Tongue (tissue), 2 donors: Measurements from ENCODE around the gene FSTL4. TPM values are rescaled to one million over a fixed set of nuclear protein-coding genes. Genes with fewer than 3 reads are reported as not detected.

ENCODE experiments used
- DNase-seq: peaks from one replicate; pipeline ENCODE4 v3.0.0-alpha.2; 2015
- total RNA-seq: library from RNA; depleted of rRNA; stranded (reverse); fragments of >200 nt; gene quantifications from one replicate; pipeline ENCODE4 v1.2.3, GENCODE V29; 2014

Gene FSTL4
- total RNA-seq, 1 donor from 2014 or later = 0.51 TPM

GRCh38 chr5:133338504-133339355, 273.6 kb downstream of the FSTL4 start:
- no peak for DNase-seq

DNA sequence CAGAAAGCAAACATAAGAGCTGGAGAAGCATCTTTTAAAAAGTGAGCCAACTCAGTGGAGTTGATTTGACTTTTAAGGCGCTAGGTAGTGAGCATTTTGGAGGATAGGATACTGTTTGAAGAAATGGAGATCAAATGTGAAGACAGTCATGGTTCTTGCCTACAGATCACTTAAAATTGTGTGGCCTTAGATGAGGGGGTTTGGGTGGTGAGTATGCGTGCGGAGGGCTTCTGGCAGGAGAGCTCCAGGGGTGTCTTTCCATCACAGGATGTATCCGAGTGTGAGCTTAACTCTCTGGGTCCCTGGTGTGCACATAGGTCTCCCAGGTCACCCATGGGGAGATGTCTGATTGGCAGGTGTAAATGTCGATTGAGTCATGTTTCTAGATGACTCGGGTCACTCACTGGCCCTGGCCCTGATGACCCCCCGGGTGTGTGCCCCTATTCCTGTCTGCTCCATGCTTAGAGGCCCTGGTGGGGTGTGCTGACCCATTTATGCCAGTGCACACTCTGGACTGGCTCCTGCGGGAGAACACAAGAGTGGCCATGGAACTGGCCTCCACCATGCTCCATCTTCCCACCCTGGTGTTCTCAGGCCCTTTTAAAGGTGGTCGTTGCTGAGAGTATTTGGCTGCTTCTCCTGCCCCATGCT, 274.4 kb downstream of the FSTL4 start:
- DNase-seq = no peak

DNA sequence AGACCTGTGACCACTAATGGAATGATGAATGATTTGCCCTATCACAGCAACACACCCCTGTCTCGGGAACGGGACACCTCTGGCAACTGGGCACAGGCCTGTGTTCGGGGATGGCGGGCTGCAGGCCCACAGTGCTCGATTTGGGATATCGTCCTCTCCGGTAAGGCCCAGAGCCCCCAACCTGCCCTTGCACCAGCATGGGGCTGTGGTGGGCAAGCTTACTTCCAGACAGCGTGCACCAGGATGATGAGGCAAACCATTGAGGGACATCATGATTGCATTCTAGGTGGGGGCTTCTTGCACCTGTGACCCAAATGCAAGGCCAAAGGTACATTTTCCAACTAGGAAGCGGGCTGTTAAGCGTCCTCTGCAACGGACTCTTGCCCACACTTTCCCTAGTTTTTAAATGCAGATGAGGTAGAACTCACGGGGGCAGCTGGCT, 275.4 kb downstream of the FSTL4 start:
- no peak for DNase-seq

DNA sequence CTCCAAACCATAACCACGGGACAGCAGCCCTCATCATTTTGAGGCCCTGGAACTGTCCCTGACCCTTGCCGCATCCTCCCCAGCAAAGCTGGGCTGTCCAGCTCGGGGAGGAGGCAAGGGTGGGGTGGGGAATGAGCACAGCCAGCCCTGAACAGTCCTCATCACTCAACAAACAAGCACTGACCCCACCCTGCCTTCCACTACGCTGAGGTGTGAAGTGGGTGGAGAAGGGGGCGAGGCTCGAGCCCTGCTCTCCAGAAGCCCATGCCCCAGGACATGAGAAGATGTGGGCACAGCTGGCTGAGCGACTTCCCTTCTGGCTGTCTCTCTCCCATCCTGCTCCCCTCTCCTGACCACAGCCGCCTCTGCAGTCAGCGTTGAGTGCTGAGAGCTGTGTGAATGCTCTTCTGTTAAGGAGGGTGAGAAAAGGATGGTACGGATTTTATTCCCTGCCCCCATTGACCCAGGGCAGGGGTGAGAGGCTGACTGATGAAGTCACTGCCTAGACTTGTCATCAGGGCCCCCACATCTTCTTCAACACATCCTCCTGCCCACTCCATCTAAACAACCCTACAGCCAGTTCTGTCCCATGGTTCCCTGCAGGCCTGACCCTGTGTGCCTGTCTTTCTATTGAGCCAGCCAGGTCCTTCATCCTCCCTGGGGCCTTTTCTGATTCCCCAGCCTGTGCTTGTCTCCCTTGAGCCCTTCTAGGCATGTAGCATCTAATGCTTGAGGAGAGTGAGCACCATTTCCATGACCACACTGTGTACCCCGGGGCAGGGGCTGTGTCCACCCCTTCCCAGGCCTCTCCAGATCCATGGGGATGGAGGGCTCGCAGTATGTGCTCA, 276.0 kb downstream of the FSTL4 start:
- DNase-seq = no peak

GRCh38 chr5:133334796-133335639, 277.3 kb downstream of the FSTL4 start:
- no peak for DNase-seq

GRCh38 chr5:133333326-133334150, 278.8 kb downstream of the FSTL4 start:
- DNase-seq = no peak

DNA sequence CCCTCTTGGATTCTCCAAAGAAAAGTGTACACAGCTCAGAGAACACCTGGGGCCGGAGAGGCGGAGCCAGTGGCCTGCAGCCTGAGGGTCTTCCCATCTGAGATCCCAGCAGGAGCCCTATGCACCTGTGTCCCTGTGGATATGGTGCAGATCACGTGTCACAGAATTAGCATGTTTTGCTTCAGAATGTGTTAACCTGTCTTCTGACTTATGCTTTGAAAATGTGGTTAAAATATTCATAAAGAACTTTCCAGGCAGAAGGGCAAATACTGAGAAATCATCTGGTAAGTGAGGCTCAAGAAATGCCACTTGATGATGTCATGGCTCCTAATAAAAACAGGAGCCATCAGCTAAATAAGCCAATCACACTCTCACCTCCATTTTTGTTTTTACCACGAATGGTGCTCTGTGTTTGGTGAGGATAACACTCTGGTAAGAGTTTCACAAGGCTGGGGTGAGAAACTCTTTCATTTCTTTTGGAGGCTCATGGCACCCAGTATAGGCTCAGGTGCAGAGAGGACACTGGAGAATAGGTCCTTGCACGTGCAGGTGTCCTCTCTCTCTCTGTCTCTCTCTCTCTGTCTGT, 279.8 kb downstream of the FSTL4 start:
- DNase-seq = no peak

DNA sequence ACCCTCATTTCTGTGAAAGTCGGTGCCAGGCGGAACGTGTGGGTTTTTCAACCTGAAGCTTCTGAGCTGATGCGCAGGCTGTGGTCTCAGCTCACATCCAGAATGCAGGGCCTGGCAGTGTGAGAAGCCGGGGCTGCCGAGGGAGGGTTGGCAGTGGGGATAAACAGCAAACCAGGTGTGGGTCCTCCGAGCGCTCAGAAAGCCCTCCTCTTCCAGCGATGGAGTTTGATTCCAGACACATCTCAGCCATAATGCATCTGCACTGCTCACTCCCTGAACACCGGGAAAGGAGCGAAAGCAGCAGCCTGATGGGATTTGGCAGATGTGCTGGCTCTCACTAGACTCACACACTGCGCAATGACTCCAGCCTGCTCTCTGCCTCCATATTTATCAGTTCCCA, 280.4 kb downstream of the FSTL4 start:
- DNase-seq = peak; percentile 46

- no peak for DNase-seq
Observed at GRCh38 chr5:133330956-133331355, 281.4 kb downstream of the FSTL4 start.

DNA sequence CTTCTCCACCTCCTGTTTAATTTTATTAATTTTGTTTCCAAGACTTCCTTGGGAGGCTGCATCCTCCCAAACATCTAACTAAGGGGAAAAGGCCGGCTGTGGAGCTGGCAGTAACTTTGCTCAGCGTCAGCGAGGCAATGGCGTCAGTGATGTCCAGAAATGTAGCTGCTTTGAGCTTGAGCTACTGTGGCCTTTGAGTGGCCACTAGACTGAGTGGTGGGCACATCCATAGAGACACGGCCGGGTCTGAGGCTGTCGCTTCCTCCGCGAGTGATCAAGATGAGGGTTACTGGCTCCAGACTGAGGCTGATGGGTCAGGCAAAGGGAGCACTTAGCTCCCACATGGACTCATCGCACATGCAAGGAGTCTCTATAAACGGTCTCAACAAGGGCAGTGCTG, 283.5 kb downstream of the FSTL4 start:
- DNase-seq = no peak

DNA sequence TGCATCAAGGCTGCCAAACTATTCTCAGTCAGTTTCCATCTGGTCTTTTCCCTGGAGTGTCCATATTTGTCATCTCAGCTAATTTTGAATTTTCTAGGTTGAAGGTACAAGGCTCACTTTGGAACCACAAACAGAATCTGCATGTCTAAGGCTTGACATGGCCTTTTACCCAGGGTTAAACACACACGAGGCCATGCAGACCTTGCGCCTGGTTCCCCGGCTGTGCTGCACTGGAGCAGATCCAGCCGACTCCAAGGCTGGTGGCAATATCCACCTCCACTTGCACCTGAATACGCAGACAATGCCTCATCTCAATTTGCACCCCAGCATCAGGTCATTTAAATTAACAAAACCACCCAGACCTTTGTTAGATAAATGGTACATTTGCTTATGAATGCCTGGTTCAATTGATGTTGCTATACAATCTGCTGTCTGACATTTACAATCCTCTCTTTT, 284.4 kb downstream of the FSTL4 start:
- DNase-seq = no peak

DNA sequence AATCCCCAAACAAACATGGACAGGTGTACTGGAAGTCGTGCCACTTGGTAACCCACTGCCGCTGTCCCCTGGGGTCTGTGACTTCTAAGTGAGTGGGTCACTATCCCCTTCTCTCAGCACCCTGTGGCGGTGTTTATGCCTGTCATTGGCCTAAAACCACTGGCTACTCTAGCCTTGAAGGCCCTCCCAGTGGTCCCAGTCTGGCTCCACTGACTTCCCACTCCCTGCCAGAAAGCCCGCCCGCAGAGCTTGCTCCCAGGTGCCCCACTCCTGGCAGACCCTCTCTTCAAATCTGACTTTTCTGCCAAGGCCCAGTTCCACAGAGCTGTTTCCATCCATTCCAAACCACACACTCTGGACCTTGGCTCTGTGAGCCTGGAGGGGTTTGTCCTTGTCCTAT, 286.0 kb downstream of the FSTL4 start:
- DNase-seq = no peak

DNA sequence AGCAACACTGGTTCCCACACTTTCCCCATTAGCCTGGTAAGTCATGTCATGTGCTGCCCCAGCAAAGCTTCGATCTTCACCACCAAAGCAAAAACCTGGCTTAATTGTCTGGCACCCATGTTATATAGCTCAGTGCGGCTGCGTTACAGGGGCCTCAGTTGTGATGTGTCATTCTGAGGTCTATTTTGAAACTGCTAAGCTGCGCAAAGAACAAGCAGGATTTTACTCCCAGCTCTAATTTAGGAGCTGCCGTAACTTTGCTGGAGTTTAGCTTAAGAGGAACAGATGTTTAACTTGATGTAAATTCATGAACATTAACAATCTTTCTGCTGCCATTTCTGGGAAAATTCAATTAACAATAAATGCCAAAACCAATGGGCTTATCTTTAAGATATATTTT, 286.5 kb downstream of the FSTL4 start:
- no peak for DNase-seq

- DNase-seq = no peak
Observed at GRCh38 chr5:133324926-133325325, 287.4 kb downstream of the FSTL4 start.

- DNase-seq = no peak
Observed at GRCh38 chr5:133323494-133324457, 288.6 kb downstream of the FSTL4 start.

DNA sequence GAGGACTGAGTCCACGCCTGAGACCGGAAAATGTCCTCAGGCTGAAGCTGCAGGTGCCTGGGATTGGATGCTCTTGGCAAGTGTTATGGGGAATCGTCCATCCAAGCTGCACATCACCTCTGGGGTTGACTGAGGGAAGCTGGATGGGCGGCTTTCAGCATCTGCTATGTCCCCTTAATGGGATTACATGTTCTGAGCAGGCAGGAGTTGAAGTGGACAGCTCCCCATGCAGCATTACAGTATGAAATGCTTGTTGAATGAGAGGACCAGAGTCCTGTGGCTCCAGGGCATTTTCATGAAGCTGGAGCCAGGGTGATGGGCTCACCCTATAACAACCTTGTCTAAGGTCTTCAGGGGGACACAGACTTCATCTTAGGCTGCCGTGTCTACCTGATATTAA, 289.6 kb downstream of the FSTL4 start:
- peak; percentile 25 for DNase-seq

DNA sequence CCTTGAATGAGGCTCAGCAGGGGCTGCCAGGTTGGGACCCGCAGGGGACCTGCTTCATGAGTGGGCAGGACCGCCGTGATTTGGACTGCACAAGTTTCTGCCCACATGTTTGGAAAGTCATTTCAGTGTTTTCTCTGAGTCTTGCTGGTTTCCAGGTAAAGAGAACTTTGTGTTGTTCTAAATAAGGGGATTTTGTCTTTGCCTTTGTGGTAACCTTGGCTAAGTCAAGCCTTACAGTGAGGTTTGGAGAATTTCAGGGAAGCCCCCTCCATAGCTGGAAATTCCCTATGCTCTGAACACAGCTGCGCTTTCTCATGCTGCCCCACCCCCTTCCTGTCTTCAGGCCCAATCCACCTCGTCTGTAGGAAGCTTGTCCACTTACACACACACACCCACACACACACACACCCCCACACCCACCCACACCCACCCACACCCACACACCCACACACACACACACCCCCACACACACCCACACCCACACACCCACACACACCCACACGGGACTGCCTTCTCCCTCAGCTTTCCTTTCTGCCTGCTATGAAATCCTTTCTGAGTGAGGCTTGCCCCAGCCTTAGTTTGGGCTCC, 290.4 kb downstream of the FSTL4 start:
- peak; percentile 18 for DNase-seq

DNA sequence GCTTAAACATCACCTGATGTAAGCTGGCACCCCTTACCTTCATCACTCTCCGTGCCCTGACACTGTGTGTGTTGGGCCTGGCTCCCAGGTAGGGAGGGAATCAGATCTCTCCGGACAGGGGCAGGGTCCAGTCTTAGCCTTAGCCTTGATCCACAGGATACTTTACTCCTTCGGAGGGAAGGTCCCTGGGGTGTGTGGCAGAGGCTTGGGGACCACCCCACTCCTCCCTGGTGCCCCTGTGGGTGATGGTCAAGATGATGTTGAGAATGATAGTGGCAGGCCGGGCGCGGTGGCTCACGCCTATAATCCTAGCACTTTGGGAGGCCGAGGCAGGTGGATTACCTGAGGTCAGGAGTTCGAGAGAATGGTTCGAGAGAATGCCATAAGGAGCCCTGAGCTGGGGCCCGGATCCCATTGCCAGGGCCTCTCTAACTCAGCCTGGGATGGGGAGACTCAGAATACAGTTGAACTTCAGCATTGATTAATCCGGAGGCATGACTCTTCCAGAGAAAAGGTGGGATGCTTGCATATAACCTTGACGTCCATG, 291.0 kb downstream of the FSTL4 start:
- DNase-seq = no peak
